Epithelial cell of esophagus (primary cell): ENCODE data around the gene SFMBT1.

ENCODE experiments used
- DNase-seq: peaks from one replicate; pipeline ENCODE4 v3.0.0; 2010; ENCODE audit warnings: low read depth
- H3K4me3 ChIP-seq: 2 replicates; pipeline ENCODE4 v1.5.1; 2011; ENCODE audit warnings: mild to moderate bottlenecking, low read length, control low read depth
- TF ChIP-seq, protein P1 (sequence below): IDR thresholded peaks from 2 replicates; pipeline ENCODE4 v1.5.1; 2011; ENCODE audit warnings: low read depth, mild to moderate bottlenecking, low read length, control low read depth, inconsistent platforms; ENCODE audit not compliant: insufficient read depth; ENCODE audit errors: missing control alignments

SFMBT1 gene

DNA sequence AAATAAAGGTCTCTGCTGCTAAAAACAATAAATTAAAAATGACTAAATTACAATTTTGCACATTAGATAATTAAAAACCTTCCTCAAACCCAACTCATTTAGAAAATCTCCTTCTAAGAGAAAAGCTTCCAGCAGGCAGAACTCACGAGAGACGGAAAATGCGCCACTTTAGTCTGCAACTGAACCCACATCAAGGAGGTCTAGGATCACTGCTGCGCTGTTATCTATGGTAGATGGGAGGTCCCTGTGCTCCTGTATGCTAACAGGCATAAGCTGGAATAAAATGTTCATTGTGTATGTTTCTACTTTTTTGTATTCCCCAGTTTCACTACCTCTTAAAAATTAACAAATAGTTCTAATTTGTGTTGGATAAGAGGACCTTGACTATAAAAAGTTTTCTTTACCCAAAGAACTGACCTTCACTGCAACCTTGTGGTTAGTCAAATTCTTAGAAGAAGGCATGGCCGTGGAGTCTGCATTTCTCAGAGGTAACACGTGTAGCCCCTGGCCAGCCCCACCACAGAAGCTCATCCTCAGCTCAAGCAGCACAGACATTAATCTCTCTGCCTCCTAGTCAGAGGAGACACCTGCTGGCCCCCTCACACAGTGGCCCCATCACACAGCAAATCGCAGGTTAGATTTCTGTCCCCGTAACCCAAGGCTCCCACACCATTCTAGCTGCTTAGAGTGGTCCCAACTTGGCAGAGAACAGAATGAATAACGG is 170.8 kb downstream of the SFMBT1 start:
- TF ChIP-seq, protein P1, sequence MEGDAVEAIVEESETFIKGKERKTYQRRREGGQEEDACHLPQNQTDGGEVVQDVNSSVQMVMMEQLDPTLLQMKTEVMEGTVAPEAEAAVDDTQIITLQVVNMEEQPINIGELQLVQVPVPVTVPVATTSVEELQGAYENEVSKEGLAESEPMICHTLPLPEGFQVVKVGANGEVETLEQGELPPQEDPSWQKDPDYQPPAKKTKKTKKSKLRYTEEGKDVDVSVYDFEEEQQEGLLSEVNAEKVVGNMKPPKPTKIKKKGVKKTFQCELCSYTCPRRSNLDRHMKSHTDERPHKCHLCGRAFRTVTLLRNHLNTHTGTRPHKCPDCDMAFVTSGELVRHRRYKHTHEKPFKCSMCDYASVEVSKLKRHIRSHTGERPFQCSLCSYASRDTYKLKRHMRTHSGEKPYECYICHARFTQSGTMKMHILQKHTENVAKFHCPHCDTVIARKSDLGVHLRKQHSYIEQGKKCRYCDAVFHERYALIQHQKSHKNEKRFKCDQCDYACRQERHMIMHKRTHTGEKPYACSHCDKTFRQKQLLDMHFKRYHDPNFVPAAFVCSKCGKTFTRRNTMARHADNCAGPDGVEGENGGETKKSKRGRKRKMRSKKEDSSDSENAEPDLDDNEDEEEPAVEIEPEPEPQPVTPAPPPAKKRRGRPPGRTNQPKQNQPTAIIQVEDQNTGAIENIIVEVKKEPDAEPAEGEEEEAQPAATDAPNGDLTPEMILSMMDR: no peak
- DNase-seq: no peak

DNA sequence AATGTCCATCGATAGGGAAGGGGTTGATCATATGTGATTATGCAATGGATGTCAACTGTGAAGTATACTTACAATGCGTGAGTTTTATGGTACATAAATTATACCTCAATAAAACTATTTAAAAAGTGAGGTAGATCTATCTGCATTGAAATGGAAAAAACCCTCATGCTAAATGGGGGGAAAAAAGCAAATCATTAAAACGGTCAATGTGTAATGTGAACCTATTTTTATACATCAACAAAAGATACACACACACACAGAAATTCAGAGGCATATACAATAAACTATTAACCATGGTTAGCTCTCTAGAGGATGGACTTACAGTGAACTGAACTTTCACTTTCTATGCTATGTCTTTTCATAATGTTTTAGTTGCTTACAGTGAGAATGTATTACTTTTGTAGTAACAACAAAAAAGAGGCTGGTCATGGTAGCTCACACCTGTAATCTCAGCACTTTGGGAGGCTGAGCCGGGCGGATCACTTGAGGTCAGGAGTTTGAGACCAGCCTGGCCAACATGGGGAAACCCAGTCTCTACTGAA is 171.6 kb downstream of the SFMBT1 start:
- TF ChIP-seq, protein P1: no peak
- H3K4me3 ChIP-seq: no peak overlapping the region
- DNase-seq: no peak

More for the DNA sequence above, 170.8 kb downstream of the SFMBT1 start:
- no peak overlapping the region for H3K4me3 ChIP-seq

DNA sequence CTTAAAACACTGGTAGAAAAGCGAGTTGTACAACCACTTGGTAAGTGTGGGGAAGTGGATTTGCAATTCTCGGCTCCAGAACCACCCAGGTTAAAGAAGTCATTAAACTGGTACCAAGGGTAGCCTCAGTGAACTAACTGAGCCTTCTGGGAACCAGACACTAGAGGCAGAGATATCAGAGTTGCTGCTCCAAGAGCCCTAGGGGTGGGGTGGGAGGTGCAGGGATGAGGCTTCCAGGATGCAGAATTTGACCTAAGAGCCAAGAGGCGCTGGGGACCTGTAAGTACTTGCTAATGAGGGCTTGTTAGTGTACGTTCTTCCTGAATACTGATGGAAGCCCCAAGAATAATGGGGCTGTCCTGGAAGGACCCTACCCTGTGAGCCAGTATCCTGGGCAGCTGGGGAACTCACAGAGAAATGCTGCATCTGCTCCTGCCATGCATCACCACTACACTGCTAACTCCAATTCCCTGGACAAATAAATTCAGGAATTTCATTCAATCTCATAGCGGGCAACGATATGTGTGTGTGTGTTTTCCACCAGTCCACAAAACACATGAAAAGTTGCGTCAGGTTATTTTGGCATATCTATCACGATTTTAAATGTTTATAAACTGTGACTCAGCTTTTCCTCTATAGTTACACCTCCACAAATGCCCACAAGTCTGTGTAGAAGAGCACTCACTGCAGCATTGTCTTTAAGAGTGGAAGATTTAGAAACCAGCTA is 172.3 kb downstream of the SFMBT1 start:
- no peak overlapping the region for H3K4me3 ChIP-seq
- no peak for DNase-seq
- TF ChIP-seq, protein P1: no peak

DNA sequence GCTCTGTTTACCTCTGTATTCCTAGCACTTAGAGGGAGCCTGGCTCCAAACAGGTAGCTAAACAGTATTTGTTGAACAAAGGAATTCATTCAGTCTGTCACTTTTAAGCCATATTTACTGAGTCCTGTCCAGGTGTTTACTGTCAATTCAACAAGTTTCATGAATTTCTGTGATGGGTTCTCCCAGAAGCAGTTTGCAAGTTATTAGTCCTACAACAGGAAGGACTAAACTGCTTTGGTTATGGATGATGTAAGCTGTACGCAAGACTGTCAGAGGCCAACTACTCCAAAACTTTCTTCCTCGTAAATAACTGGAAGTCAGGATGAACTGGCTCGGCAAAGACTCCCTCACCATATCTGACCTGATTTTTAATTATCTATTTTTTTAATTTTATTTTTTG is 173.6 kb downstream of the SFMBT1 start:
- TF ChIP-seq, protein P1: no peak
- no peak overlapping the region for H3K4me3 ChIP-seq
- DNase-seq: no peak

DNA sequence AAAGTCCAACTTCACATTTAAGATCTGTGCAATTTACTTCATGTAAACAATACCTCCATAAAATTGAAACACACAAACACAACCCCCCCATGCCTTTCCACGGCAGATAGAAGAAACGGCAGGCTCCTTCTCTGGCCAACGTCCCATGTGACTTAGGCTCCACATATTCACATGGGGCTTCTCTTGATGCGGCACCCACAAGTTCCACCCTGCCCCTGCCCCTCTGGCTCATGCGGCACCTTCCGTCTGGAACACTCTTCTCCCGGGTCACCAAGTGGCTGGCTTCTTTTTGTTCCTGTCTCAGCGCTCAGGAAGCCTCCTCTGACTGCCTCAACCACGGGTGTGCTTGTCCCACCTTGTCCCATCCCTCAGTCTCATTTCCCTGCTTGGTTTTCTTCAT is 174.1 kb downstream of the SFMBT1 start:
- no peak overlapping the region for H3K4me3 ChIP-seq
- DNase-seq: no peak
- TF ChIP-seq, protein P1: no peak

DNA sequence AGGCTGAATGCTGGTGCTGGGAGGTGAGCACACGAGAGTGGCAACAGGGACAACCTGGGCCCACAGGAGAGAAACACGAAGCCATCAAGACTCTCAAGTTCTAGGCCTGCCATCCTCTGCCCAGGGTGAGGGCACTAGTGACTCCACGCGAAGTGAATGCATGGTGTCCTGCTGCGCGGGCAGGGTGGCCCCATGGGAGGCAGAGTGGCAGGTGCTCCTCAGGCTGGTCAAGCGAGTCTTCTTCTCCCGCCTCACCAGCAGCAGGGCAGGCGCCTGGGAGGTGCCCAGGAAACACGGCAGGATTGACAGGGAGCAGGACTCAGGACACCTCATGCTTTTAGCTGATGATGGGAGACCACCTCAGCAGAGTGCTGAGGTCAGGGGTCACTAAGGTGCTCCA is 175.4 kb downstream of the SFMBT1 start:
- DNase-seq: no peak
- TF ChIP-seq, protein P1: no peak
- H3K4me3 ChIP-seq: no peak overlapping the region
